Measurements from ENCODE around the gene RAB10. TPM values are rescaled to one million over a fixed set of nuclear protein-coding genes. Genes with fewer than 3 reads are reported as not detected.
A peak's percentile ranks its signal among the peaks of the same experiment; 100 is the strongest.
"Not testable (repeated sequence)": the region's sequence is repeated elsewhere in the genome, so short reads cannot be mapped to it uniquely, and the experiment has no call there.

RAB10 gene
- total RNA-seq, 2 donors from 2014 or later: 171 to 173 TPM

GRCh38 chr2:26011990-26012856, 21.7 kb upstream of the RAB10 start:
- DNase-seq (peak; percentile 40 to 81), ATAC-seq (peak; percentile 72)
- intact Hi-C loops (cut with DNase I, micrococcal nuclease): no loop called here

DNA sequence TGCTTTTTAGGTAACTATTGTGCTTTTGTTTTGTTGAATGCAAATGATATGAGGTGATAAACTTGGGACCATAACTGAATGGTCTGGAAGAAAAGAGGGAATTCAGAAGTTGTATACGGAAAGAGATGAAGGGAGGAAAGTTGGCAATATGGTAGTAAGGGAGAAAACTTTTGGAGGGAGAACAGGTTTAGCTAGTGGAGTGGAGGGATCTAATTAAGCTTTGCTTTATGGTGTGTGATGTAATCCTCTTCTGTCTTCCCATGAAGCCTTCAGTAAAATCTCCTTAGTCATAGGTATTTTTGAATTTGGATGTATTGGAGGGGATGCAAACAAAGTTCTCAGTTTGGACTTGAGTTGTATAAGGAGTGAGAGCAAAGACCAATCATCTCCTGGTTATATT, 20.2 kb upstream of the RAB10 start:
- intact Hi-C loops (cut with DNase I, micrococcal nuclease): no loop called here
- no peak for ATAC-seq

GRCh38 chr2:26016012-26016705, 17.7 kb upstream of the RAB10 start:
- DNase-seq (no peak), ATAC-seq (no peak)
- intact Hi-C loops (cut with DNase I, micrococcal nuclease): no loop called here

More for the DNA sequence above, 20.2 kb upstream of the RAB10 start:
- no peak for DNase-seq

GRCh38 chr2:26016706-26017045, 17.2 kb upstream of the RAB10 start:
- ATAC-seq; DNase-seq; intact Hi-C loops (cut with DNase I, micrococcal nuclease): not testable (repeated sequence)

DNA sequence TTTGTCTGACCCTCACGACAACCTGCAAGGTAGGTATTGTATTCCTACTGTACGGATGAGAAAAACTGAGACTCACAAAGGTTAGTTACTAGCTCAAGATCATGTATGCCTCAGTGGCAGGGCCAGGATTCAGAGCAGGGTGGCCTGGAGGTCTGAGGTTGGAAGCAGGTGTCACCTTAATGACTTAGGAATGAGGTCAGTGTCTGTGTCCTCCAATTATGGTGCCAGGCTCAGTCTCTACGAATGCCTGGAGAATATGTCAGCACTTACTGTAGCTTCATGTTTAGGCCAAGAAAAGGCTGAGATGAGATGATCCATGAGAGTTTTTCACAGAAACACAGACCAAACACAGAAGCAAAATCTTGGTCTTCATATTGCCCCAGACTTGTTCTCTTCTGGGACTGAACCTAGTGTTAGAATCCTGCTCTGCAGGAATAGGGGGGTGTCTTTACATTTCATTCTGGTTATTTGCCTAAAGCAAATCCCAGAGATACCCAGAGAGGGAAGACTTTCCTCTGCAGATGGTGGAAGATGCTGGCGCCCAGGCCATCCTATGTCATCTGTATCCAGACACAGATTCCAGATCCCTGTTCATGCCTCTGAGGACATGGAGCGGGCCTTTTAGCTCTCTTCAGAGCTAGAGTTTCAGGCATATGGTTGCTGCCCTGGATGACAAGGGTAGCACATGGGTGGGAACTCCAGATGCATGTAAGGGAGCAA, 16.3 kb upstream of the RAB10 start:
- DNase-seq (no peak), ATAC-seq (no peak)
- intact Hi-C loops (cut with DNase I, micrococcal nuclease): no loop called here

DNA sequence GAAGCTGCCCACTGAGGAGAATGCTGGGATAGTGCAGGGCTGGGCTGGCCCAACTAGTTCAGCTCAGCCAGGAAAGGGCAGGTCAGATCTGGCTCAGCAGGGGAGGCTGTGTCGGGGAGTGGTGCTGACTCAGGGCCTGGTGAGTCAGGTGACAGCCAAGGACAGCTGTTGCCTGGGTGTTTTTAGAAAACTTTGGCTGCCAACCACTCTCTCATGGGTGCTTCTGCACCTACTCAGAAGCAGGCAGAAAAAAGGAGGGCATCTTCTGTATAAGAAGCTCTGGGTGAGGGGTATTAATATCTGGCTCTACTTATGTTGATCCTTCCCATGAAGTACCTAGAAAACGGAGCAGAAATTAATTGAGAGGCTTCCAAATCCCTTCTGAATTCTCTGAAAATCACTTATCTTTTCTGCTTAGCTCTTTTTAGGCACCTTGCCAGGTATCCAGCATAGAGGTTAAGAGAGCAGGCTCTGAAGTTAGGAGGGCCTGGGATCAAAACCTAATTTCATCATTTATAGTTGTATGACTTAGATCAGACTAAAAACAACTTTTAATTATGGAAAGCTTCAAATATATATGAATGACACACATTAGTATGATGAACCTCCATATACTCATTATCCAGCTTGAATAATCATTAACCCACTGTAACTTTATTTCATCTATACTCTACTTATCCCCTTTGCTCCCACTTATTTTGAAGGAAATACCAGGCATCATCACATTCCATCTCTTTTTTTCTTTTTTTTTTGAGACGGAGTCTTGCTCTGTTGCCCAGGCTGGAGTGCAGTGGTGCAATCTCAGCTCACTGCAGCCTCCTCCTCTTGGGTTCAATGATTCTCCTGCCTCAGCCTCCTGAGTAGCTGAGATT, 15.5 kb upstream of the RAB10 start:
- intact Hi-C loops (cut with DNase I, micrococcal nuclease): no loop called here
- ATAC-seq (peak; percentile 99), DNase-seq (peak; percentile 77 to 91)

DNA sequence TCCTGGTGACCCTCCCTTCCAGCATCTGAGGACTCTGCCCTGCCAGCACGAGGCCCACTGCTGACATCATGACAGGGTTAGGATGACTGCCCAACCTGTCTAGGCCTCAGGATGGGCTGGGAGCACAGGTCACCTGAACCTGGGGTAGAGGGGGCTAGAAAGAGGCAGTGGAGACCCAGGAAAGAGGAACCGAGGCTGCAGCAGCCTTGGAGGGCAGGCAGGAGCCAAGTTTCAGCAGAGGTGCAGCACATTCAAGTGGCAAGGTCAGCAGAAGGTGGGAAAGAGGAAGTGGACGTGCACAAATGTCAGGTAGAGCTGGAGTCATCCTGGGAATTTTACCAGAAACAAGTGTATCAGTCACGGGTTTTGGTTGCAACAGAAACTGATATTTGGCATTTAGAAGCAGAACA, 13.6 kb upstream of the RAB10 start:
- intact Hi-C loops (cut with DNase I, micrococcal nuclease): no loop called here
- DNase-seq: no peak
- peak; percentile 25 for ATAC-seq

GRCh38 chr2:26024260-26024659, 9.6 kb upstream of the RAB10 start:
- intact Hi-C loops (cut with DNase I, micrococcal nuclease): no loop called here
- DNase-seq: no peak
- ATAC-seq: no peak

GRCh38 chr2:26025509-26025908, 8.4 kb upstream of the RAB10 start:
- ATAC-seq (no peak), DNase-seq (no peak)
- intact Hi-C loops (cut with DNase I, micrococcal nuclease): no loop called here

DNA sequence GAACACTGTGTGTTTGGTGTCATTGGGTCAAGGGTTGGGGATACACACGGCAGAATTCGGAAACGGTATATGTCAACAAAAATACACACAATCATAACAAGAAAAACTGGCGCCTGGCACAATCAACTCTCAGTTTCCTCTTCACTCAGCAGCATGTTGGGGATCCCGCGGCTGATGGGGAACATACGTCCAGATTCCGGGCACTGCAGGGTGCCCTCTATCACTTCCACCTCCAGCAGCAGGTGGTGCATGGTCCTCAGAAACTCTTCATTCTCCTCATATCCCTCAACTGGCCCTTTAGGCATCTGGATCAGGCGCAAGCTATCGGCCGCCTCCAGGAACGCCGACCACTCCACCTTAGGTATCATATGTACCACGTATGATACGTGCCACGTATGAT, 5.8 kb upstream of the RAB10 start:
- DNase-seq; ATAC-seq; intact Hi-C loops (cut with DNase I, micrococcal nuclease): not testable (repeated sequence)

DNA sequence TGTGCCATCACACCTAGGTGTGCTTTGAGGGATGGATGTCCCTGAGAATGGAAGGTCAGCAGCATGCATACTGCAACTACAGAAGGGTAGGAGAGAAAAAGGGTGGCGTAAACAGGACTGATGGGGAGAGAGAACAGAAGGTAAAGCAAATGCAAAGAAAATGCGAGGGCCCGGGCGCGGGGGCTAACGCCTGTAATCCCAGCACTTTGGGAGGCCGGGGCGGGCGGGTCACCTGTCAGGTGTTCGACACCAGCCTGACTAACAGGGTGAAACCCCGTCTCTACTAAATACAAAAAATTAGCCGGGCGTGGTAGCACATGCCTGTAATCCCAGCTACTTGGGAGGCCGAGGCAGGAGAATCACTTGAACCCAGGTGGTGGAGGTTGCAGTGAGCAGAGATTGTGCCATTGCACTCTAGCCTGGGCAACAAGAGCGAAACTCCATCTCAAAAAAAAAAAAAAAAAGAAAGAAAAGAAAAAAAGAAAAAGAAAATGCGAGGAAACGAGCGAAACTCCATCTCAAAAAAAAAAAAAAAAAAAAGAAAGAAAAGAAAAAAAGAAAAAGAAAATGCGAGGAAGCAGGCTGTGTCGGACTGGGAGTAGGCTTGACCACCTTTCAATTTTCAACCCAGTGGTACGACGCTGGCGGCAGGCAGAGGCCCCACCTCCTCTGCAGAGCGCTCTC, 1.2 kb upstream of the RAB10 start:
- ATAC-seq (peak; percentile 41), DNase-seq (peak in 1 of 2 donors; percentile 46)
- intact Hi-C loops (cut with DNase I, micrococcal nuclease): not testable (repeated sequence)

- DNase-seq: peak; percentile 91 to 93
- ATAC-seq: peak; percentile 72
- intact Hi-C loops (cut with DNase I, micrococcal nuclease): no loop called here
These were observed 540 bp upstream of the RAB10 start for GRCh38 chr2:26033270-26033817.

DNA sequence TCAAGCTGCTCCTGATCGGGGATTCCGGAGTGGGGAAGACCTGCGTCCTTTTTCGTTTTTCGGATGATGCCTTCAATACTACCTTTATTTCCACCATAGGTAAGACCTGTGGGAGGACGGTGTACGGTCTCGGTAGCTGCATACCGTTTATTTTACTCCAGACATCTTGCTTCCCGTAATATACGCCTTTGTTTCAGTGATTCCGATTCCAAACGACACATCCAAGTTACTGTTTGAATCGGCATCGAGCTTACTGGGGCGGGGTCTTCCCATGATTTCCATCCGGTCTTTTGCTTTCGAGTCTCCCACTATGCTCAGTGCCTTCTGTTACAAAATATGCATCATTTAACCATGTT, 731 bp downstream of the RAB10 start:
- no peak for ATAC-seq
- intact Hi-C loops (cut with DNase I, micrococcal nuclease): no loop called here
- no peak for DNase-seq

- ATAC-seq (no peak), DNase-seq (no peak)
- intact Hi-C loops (cut with DNase I, micrococcal nuclease): no loop called here
These were observed 1.3 kb downstream of the RAB10 start for GRCh38 chr2:26035090-26035743.

- no peak for ATAC-seq
- intact Hi-C loops (cut with DNase I, micrococcal nuclease): no loop called here
- no peak for DNase-seq
These were observed 5.9 kb downstream of the RAB10 start for GRCh38 chr2:26039603-26040323.

DNA sequence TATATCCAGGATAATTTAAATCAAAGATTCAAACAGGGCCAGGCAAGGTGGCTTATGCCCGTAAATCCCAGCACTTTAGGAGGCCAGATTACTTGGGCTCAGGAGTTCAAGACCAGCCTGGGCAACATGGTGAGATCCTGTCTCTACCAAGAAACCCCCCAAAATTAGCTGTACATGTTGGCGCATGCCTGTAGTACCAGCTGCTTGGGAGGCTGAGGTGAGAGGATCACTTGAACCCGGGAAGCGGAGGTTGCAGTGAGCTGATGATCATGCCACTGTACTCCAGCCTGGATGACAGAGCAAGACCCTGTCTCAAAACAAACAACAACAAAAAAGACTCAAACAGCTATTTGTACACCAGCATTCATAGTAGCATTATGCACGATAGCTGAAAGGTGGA, 9.2 kb downstream of the RAB10 start:
- ATAC-seq (no peak), DNase-seq (no peak)
- intact Hi-C loops (cut with DNase I, micrococcal nuclease): no loop called here
